ENCODE results near the gene NEMP1.

Gene NEMP1

GRCh38 chr12:57118711-57119271 is 40.2 kb upstream of the NEMP1 start:
- Histone ChIP-seq H3K27ac (no peak overlapping the region), H3K4me1 (no peaks in the 10 kb centered on the region), H3K4me3 (ENCODE audit: low read depth, low read length) (no peak overlapping the region), H3K27me3 (ENCODE audit: control insufficient read depth, insufficient read depth, low read length) (no peaks in the 10 kb centered on the region), H3K4me2 (ENCODE audit: low read length) (no peak overlapping the region), H3K9ac (no peak overlapping the region), H3K36me3 (ENCODE audit: control insufficient read depth, insufficient read depth, low read length) (no peaks in the 10 kb centered on the region), H2AFZ (no peak overlapping the region), H3K79me2 (peaks cover 2% of the 10 kb centered on the region), H3K9me3 (ENCODE audit: control insufficient read depth, low read length) (no peaks in the 10 kb centered on the region)
- TF ChIP-seq, protein P1, sequence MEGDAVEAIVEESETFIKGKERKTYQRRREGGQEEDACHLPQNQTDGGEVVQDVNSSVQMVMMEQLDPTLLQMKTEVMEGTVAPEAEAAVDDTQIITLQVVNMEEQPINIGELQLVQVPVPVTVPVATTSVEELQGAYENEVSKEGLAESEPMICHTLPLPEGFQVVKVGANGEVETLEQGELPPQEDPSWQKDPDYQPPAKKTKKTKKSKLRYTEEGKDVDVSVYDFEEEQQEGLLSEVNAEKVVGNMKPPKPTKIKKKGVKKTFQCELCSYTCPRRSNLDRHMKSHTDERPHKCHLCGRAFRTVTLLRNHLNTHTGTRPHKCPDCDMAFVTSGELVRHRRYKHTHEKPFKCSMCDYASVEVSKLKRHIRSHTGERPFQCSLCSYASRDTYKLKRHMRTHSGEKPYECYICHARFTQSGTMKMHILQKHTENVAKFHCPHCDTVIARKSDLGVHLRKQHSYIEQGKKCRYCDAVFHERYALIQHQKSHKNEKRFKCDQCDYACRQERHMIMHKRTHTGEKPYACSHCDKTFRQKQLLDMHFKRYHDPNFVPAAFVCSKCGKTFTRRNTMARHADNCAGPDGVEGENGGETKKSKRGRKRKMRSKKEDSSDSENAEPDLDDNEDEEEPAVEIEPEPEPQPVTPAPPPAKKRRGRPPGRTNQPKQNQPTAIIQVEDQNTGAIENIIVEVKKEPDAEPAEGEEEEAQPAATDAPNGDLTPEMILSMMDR (IDR thresholded peaks at IDR 0.05) = no peak

DNA sequence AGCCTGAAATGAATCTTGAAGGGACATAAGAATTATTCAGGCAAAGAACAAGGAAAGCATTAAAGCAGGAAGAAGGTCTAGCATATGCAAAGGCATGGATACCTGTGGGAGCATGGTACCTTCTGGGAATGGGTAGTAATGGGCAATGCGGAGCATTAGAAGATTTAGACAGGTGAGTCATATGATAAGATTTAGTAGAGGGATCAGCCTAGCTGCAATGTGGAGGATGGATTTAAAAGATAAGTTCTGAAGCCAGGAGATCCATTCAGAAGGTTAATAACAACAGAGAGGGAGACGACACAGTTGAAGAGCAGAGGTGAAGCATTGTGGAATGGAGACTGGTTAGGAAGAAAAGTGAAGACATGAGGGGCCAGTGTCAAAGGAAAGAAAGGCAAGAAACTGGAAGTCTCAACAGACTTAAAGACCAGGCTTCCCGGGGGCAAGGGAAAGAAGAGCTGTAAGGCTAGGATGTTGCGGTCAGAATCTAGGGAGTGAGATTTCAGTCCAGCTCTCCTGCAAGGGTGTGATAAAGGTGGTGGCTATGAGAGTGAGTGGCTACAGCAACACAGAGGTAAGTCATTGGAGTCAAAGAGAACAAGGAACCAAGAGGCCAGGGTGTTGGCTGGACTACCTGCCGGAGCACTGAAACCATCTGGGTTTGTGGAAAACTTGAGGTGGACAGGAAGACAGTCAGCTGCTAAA is 38.1 kb upstream of the NEMP1 start:
- H3K4me1 ChIP-seq = peaks cover 4% of the 10 kb centered on the region
- no peak overlapping the region for H2AFZ ChIP-seq
- TF ChIP-seq, protein P1 (IDR thresholded peaks at IDR 0.05) = no peak
- H3K27ac ChIP-seq = no peak overlapping the region
- H3K36me3 ChIP-seq (ENCODE audit: control insufficient read depth, insufficient read depth, low read length) = no peaks in the 10 kb centered on the region
- H3K4me3 ChIP-seq (ENCODE audit: low read depth, low read length) = no peak overlapping the region
- H3K79me2 ChIP-seq = peaks cover 2% of the 10 kb centered on the region
- no peak overlapping the region for H3K4me2 ChIP-seq (ENCODE audit: low read length)
- H3K9me3 ChIP-seq (ENCODE audit: control insufficient read depth, low read length) = no peaks in the 10 kb centered on the region
- no peak overlapping the region for H3K9ac ChIP-seq
- no peaks in the 10 kb centered on the region for H3K27me3 ChIP-seq (ENCODE audit: control insufficient read depth, insufficient read depth, low read length)

DNA sequence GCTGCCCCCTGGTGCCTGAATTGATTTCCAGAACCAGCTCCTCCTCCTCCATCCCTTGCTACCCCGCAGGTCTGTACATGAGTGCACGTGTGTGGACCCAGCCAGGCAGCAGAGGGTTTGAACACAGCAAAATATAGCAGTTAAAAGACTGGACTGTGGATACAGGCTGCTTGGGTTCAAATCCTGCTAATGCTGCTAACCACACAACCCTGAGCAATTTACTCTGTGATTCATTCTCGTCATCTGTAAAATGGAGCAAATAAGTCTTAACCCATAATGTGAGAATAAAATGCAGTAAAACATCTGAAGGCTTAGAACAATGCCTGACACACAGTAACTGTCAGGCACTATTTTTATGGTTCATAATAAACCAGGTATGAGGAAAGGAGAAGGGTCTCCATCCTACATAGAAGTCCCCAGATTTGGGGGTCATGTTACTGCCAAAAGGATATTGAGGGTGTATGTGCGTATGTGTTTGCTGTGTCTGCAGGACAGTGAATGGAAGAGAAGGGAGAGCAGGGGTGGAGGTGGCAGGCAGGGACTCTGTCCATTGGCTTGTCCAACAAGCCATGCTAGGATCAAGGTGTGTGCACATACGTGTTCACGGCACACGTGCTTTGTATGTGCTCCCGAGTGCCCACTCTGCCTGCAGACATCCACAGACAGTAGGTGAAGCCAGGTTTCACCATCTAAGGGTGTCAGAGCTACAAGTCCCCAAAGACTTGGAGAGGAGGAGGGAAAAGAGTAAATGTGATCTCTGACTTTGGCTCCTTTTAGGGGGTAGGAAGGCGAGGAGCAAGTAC is 34.1 kb upstream of the NEMP1 start:
- Histone ChIP-seq H3K4me2 (ENCODE audit: low read length) (peak overlapping the region; percentile 94), H3K4me1 (peaks cover 12% of the 10 kb centered on the region), H3K9ac (no peak overlapping the region), H3K9me3 (ENCODE audit: control insufficient read depth, low read length) (no peaks in the 10 kb centered on the region), H2AFZ (peak overlapping the region; percentile 87), H3K27me3 (ENCODE audit: control insufficient read depth, insufficient read depth, low read length) (no peaks in the 10 kb centered on the region), H3K36me3 (ENCODE audit: control insufficient read depth, insufficient read depth, low read length) (no peaks in the 10 kb centered on the region), H3K27ac (peak overlapping the region; percentile 95), H3K79me2 (peaks cover 2% of the 10 kb centered on the region), H3K4me3 (ENCODE audit: low read depth, low read length) (peak overlapping the region; percentile 80)
- TF ChIP-seq, protein P1 (IDR thresholded peaks at IDR 0.05) = peak; percentile 90

DNA sequence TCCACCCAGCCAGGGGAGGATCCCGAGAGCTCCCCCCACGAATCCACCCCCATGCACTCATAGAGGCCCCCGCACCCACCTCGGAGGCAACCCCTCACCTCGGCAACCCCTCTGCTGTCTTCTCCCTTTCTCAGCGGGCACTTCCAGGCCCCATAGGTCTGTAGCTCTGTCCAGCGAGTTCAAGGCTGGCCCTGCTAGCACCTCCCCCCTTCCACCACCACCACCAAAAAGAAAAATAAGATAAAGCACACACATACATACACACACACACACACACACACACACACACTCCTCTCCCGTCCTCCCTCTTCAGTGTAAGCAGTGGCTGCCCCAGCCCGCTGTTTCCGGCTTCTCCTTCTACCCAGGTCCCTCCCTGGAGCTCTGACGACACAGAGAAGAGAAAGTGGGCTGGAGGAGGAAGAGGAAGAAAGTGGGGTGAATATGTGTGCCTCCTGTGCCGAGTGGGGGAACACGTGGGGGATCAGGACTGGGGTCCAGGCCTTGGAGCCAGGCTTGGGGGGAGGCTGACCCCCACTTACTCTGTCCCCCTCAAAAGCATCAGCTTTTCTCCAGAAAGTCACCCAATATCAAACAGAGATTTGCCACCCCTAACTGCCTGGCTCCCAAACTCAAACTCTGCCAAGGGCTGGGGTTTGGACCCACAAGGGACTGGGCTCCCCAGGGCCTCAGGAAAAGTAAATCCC is 32.6 kb upstream of the NEMP1 start, which contains the start of gene STAT6:
Gene STAT6, minus strand, starts transcription at position 332 of the 704 bp plus-strand sequence. CDS start 3,084 bp downstream, outside the sequence.
- peak within 1 kb of the TSS; percentile 44 for H3K9ac ChIP-seq
- peak within 1 kb of the TSS; percentile 87 for H2AFZ ChIP-seq
- H3K9me3 ChIP-seq (ENCODE audit: control insufficient read depth, low read length) = no peaks in the 10 kb centered on the region
- no peaks in the 10 kb centered on the region for H3K27me3 ChIP-seq (ENCODE audit: control insufficient read depth, insufficient read depth, low read length)
- H3K27ac ChIP-seq = peak within 1 kb of the TSS; percentile 95
- H3K4me1 ChIP-seq = peaks cover 12% of the 10 kb centered on the region
- H3K79me2 ChIP-seq = no peaks in the 10 kb centered on the region
- no peaks in the 10 kb centered on the region for H3K36me3 ChIP-seq (ENCODE audit: control insufficient read depth, insufficient read depth, low read length)
- peak within 1 kb of the TSS; percentile 94 for H3K4me2 ChIP-seq (ENCODE audit: low read length)
- TF ChIP-seq, protein P1 (IDR thresholded peaks at IDR 0.05) = no peak
- peak within 1 kb of the TSS; percentile 80 for H3K4me3 ChIP-seq (ENCODE audit: low read depth, low read length)

Measured in parathyroid adenoma (tissue), 2 donors.